HG02763 (cell line): ENCODE results near the gene PRSS53.

Experiments
- ATAC-seq: cut with Tn5 transposase; IDR thresholded peaks from one replicate; pipeline ENCODE4 v1.9.1; 2021; ENCODE audit warnings: mild to moderate bottlenecking, moderate library complexity; ENCODE audit not compliant: unreplicated experiment

PRSS53 gene

GRCh38 chr16:31080035-31080629 is 8.6 kb downstream of the PRSS53 start:
- no peak for ATAC-seq

DNA sequence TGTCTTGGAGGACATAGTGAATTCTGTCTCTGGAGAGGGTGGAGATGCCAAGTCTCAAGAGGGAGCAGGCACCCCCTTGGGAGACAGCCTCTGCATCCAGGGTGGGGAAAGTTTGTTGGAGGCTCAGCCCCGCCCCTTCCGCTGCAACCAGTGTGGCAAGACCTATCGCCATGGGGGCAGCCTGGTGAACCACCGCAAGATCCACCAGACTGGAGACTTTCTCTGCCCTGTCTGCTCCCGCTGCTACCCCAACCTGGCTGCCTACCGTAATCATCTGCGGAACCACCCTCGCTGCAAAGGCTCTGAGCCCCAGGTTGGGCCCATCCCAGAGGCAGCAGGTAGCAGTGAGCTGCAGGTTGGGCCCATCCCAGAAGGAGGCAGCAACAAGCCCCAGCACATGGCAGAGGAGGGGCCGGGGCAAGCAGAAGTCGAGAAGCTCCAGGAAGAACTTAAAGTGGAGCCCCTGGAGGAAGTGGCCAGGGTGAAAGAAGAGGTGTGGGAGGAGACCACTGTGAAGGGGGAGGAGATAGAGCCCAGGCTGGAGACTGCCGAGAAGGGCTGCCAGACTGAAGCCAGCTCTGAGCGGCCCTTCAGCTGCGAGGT is 9.3 kb downstream of the PRSS53 start:
- ATAC-seq = no peak

GRCh38 chr16:31078597-31079341 is 10.0 kb downstream of the PRSS53 start:
- ATAC-seq = no peak

GRCh38 chr16:31077592-31078396 is 10.9 kb downstream of the PRSS53 start:
- no peak for ATAC-seq

DNA sequence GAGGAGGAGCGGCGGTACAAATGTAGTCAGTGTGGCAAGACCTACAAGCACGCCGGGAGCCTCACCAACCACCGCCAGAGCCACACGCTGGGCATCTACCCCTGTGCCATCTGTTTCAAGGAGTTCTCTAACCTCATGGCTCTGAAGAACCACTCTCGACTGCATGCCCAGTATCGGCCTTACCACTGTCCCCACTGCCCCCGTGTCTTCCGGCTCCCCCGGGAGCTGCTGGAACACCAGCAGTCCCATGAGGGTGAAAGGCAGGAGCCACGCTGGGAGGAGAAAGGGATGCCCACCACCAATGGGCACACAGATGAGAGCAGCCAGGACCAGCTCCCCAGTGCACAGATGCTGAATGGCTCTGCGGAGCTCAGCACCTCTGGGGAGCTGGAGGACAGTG is 11.7 kb downstream of the PRSS53 start:
- no peak for ATAC-seq

DNA sequence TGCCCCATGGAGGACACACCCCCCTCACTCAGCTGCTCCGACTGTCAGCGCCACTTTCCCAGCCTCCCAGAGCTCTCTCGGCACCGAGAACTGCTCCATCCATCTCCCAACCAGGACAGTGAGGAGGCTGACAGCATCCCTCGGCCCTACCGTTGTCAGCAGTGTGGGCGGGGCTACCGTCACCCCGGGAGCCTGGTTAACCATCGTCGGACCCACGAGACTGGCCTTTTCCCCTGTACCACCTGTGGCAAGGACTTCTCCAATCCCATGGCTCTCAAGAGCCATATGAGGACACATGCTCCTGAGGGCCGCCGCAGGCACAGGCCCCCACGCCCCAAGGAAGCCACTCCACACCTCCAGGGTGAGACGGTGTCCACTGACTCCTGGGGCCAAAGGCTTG is 12.4 kb downstream of the PRSS53 start:
- no peak for ATAC-seq

DNA sequence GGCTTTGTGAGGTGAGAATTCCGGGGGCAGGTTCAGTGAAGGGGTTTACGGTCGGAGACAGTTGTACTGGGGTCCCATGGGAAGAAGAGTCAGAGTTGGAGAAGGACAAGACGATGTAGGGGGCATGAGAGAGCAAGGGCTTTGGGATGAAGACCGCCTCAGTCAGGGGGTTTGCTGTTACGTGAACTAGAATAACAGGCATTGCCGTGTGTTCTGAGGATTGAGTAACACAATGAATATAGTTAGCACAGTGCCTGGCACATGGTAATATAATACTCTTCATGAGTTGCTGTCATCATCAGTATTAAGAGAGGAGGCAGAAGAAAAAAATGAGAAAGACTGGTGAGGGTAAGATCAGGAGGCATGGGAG is 13.9 kb downstream of the PRSS53 start:
- no peak for ATAC-seq

GRCh38 chr16:31073970-31074813 is 14.6 kb downstream of the PRSS53 start, which contains the start of the genes ZNF646 and ZNF668:
ZNF646 (plus strand) TSS chr16:31074422; CDS start chr16:31076325, 1,903 bp downstream.
ZNF668 (minus strand) TSS chr16:31074240; CDS start chr16:31064459, 9,781 bp downstream.
- ATAC-seq = peak; percentile 58

GRCh38 chr16:31073142-31073969 is 15.4 kb downstream of the PRSS53 start:
- ATAC-seq = peak; percentile 53

DNA sequence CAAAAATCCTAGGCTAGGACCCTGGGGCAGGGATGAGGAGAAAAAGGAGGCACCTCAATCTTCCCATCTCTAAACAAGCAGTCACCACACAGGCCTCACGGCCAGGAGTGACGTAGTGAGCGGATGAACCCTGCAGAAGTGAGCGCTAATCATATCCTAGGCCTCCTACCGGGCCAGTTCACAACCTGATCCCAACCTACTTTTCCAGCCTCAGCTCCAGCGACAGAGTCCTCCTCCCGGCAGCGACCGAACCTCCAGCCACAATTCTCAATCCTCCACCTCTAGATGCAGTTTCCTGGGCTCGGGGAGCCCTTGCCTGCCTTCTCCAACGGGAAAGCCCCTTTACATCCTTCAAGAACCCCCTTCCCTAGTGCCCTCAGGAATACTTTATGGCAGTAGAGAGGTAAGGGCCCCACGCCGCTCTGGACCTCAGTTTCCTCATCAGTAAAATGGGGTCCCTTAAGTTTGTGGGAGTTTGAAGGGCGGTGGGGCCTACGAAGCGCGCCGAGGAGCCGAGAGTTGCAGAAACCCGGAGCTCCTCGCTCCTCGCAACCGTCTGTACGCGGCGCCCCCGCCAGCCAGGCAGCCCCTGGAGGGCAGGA is 16.1 kb downstream of the PRSS53 start:
- ATAC-seq = peak; percentile 1

DNA sequence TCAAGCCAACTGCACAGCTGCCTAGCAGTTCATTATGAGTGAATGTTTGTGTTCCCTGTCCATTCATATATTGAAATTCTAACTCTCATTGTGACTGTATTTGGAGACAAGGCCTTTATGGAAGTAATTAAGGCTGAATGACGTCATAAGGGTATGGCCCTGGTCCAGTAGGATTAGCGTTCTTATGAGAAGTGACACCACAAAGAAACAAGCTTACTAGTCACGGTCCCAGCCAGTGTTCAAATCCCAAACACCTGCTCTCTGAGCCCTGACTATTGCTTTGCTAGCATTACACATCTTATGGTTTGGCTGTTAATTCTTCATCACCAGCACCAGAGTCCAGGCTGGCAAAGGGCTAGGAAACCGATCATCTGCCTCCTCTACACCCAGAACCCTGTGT is 16.9 kb downstream of the PRSS53 start:
- ATAC-seq = no peak

DNA sequence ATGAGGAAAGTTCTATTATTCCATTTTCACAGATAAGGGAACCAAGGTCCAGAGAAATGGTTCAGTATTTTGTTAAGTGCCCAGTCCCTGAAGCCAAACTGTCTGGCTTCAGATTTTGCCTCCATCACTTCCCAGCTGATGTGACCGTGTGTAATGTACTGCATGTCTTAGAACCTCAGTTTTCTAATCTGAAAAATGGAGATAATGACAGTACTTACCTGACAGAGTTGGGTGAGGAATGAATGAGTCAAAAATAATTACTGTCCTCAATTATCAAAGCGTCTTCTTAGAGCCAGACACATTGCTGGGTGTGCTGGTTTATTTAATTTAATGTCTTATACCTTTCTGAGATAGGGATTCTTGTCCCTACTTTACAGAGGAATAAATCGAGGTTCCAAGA is 21.4 kb downstream of the PRSS53 start:
- ATAC-seq = no peak

DNA sequence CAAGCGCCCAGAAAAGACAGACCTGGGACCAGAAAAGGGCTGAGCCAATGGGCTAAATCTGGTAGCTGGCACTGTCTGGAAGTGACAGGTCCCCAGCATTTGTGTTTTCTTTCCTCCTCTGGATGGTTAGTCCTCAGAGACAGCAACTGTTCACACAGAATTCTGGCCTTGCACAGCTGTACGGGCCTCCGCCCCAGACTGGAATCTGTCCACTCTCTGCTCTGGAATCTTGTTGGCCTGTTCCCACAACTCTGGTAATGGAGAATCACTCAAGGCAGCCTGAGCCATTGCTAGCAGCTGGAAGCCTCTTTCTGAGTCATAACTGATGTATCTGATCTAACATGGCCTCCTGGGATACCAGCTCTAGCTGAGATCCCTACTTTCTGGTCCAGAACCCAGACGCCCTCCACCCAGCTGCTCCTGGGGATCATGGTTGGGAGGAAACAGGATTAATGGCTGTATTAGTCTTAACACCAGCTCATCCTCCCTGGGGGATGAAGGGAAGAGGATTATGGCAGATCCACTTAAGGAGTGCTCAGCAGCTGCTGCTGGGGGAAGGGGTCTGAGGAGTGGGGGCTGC is 23.8 kb downstream of the PRSS53 start:
- ATAC-seq = no peak

- ATAC-seq = no peak
Measured at GRCh38 chr16:31063843-31064611, 24.7 kb downstream of the PRSS53 start.

GRCh38 chr16:31063495-31063842 is 25.3 kb downstream of the PRSS53 start:
- ATAC-seq = no peak

DNA sequence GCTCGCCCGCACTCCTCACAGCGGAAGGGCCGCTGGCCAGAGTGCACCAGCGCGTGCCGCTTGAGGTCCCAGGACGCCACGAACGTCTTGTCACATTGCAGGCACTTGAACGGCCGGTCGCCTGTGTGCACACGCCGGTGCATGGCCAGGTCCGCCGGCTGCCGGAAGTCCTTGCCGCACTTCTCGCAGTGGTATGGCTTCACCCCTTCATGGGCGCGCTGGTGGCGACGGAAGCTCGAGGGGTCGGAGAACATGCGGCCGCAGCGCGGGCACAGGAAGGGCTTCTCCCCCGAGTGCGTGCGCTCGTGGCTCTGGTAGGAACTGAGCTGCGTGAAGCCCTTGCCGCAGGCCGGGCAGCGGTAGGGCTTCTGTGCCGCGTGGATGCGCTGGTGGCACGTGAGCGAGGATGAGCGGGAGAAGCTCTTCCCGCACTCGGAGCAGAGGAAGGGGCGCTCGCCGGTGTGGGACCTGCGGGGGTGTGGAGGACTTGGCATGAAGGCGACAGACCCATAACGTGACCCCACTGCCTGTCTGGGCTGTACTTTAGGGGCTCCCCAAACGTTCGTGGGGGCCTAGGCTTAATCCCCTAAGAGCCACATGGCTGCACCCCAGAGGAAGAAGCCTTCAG is 26.8 kb downstream of the PRSS53 start:
- no peak for ATAC-seq

DNA sequence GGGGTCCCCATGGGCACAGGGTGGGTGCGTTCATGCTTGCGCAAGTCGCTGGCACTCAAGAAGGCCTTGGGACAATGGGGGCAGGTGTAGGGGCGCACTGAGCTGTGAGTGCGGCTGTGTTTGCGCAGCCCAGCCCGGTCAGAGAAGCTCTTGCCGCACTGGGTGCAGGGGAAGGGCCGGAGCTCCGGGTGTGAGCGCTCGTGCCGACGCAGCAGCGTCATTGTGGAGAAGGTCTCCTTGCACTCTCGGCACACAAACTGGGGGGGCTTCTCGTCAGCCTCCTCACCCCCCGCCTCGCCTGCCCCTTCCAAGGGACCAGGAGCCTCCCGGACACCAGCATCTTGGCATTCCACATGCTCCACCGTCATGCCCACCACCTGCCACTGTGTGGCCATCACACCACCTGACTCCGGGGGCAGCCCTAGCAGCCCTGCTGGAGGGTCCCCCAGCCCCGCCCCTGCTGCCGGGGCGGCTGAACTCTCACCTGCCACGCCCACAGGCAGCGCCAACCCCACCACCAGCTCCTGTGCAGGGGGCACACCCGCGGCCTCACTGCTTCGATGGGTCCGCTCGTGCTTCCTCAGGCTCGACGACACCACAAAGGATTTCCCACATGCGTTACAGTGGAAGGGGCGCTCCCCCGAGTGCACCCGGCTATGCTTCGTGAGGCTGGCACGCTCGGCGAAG is 27.5 kb downstream of the PRSS53 start:
- no peak for ATAC-seq
